ENCODE results near the gene INS.

DNA sequence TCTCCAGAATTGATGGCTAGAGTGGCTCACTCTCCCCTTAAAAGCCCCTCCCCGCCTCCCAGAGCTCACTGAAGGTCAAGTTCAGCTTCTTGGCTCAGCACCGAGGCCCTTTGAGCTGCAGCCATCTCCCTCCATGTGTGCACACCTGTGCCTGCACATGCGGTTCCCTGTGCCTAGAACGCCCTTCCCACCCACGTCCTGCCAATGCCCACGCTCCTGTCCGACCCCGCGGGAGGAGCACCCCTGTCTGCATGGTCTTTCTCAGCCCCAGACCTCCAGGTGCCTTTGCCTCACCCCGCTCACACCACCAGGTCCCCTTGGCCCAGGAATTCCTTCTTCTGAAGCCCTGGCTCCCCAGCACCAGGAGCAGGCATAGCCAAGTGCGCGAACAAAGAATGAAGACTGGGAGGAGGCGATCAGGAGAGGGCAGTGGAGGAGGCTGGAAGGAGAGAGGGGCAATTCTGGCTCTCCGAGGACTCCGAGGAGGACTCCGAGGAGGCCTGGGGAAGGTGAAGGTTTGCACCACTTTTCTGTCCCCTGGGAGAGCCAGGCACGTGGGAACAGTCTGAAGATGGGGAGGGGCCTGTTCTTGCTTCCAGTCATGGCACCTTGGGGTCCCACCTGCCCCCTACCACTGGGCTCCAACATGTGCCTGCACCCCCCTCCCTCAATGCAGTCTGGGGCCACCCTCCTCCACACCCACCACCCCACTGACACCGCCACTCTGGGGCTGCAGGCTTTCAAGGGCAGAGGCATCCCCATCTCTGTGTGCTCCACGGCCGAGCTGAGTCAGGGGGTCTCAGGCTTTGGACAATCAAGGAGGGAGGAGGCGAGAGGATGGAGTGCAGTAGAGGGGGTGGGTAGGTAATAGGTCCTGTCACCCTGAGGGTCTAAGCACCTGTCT lies 39.5 kb downstream of the INS start:
- TF ChIP-seq, protein P1, sequence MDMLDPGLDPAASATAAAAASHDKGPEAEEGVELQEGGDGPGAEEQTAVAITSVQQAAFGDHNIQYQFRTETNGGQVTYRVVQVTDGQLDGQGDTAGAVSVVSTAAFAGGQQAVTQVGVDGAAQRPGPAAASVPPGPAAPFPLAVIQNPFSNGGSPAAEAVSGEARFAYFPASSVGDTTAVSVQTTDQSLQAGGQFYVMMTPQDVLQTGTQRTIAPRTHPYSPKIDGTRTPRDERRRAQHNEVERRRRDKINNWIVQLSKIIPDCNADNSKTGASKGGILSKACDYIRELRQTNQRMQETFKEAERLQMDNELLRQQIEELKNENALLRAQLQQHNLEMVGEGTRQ (IDR thresholded peaks at IDR 0.05; ENCODE audit: borderline replicate concordance, low read depth, low read length), result no peak
- TF ChIP-seq EZH2 (IDR thresholded peaks at IDR 0.05; ENCODE audit: borderline replicate concordance, control insufficient read depth, low read depth, low read length) (no peak), ESRRA (IDR thresholded peaks at IDR 0.05; ENCODE audit: low read length) (no peak), POLR2AphosphoS5 (IDR thresholded peaks at IDR 0.05; ENCODE audit: low read length) (no peak), NFYB (IDR thresholded peaks at IDR 0.05; ENCODE audit: insufficient read depth, low read depth, low read length) (no peak), ZNF217 (IDR thresholded peaks at IDR 0.05) (no peak), POLR2A (IDR thresholded peaks at IDR 0.05; ENCODE audit: low read depth, low read length) (no peak), EP300 (IDR thresholded peaks at IDR 0.05; ENCODE audit: borderline replicate concordance in 1 of 2, control insufficient read depth in 1 of 2, low read depth in 2 of 2, low read length in 2 of 2) (no peak), CHD2 (IDR thresholded peaks at IDR 0.05; ENCODE audit: borderline replicate concordance, low read depth, low read length) (no peak), NFYA (IDR thresholded peaks at IDR 0.05; ENCODE audit: borderline replicate concordance, low read depth, low read length) (no peak), ZBTB40 (IDR thresholded peaks at IDR 0.05; ENCODE audit: borderline replicate concordance) (no peak)
- TF ChIP-seq, protein P2, sequence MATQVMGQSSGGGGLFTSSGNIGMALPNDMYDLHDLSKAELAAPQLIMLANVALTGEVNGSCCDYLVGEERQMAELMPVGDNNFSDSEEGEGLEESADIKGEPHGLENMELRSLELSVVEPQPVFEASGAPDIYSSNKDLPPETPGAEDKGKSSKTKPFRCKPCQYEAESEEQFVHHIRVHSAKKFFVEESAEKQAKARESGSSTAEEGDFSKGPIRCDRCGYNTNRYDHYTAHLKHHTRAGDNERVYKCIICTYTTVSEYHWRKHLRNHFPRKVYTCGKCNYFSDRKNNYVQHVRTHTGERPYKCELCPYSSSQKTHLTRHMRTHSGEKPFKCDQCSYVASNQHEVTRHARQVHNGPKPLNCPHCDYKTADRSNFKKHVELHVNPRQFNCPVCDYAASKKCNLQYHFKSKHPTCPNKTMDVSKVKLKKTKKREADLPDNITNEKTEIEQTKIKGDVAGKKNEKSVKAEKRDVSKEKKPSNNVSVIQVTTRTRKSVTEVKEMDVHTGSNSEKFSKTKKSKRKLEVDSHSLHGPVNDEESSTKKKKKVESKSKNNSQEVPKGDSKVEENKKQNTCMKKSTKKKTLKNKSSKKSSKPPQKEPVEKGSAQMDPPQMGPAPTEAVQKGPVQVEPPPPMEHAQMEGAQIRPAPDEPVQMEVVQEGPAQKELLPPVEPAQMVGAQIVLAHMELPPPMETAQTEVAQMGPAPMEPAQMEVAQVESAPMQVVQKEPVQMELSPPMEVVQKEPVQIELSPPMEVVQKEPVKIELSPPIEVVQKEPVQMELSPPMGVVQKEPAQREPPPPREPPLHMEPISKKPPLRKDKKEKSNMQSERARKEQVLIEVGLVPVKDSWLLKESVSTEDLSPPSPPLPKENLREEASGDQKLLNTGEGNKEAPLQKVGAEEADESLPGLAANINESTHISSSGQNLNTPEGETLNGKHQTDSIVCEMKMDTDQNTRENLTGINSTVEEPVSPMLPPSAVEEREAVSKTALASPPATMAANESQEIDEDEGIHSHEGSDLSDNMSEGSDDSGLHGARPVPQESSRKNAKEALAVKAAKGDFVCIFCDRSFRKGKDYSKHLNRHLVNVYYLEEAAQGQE (IDR thresholded peaks at IDR 0.05; ENCODE audit: low read depth, low read length), result no peak
- TF ChIP-seq, protein P3, sequence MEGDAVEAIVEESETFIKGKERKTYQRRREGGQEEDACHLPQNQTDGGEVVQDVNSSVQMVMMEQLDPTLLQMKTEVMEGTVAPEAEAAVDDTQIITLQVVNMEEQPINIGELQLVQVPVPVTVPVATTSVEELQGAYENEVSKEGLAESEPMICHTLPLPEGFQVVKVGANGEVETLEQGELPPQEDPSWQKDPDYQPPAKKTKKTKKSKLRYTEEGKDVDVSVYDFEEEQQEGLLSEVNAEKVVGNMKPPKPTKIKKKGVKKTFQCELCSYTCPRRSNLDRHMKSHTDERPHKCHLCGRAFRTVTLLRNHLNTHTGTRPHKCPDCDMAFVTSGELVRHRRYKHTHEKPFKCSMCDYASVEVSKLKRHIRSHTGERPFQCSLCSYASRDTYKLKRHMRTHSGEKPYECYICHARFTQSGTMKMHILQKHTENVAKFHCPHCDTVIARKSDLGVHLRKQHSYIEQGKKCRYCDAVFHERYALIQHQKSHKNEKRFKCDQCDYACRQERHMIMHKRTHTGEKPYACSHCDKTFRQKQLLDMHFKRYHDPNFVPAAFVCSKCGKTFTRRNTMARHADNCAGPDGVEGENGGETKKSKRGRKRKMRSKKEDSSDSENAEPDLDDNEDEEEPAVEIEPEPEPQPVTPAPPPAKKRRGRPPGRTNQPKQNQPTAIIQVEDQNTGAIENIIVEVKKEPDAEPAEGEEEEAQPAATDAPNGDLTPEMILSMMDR (IDR thresholded peaks at IDR 0.05 in 2 of 3, conservative IDR thresholded peaks at IDR 0.05 in 1 of 3; ENCODE audit: control insufficient read depth in 2 of 3, extremely low read depth in 1 of 3, insufficient read depth in 1 of 3, low read depth in 3 of 3, low read length in 3 of 3), result no peak
- TF ChIP-seq, protein P4, sequence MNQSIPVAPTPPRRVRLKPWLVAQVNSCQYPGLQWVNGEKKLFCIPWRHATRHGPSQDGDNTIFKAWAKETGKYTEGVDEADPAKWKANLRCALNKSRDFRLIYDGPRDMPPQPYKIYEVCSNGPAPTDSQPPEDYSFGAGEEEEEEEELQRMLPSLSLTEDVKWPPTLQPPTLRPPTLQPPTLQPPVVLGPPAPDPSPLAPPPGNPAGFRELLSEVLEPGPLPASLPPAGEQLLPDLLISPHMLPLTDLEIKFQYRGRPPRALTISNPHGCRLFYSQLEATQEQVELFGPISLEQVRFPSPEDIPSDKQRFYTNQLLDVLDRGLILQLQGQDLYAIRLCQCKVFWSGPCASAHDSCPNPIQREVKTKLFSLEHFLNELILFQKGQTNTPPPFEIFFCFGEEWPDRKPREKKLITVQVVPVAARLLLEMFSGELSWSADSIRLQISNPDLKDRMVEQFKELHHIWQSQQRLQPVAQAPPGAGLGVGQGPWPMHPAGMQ (IDR thresholded peaks at IDR 0.05; ENCODE audit: borderline replicate concordance), result no peak
